SK-N-SH (cell line): ENCODE results near the gene MRPL57. TPM values are rescaled to one million over a fixed set of nuclear protein-coding genes. Genes with fewer than 3 reads are reported as not detected.
"Not testable (repeated sequence)": the region's sequence is repeated elsewhere in the genome, so short reads cannot be mapped to it uniquely, and the experiment has no call there.

Experiments
- CTCF ChIA-PET: fragments of 300-600, 350-600 bp; formaldehyde crosslinking; extraction: SDS; loops from one replicate; lab custom pipeline; 2021; lab: Yijun Ruan, JAX
- POLR2A ChIA-PET: fragments of 350-600 bp; sonication (Branson Sonifier 250); formaldehyde crosslinking; extraction: SDS; loops from one replicate; lab custom pipeline; 2020; ENCODE audit warnings: antibody characterized with exemption, inconsistent platforms; lab: Yijun Ruan, JAX
- DNase-seq: peaks from one replicate; pipeline ENCODE4 v3.0.0; 2012
- H2AFZ ChIP-seq: fragments of 200-600 bp; sonication (generic); 2 replicates; pipeline ENCODE4 v1.8.1; 2016; ENCODE audit warnings: antibody characterized with exemption, mild to moderate bottlenecking, low read depth
- H3F3A ChIP-seq: fragments of 200-600 bp; sonication (generic); replicated peaks from 2 replicates; pipeline ENCODE3; 2016; ENCODE audit warnings: antibody characterized with exemption, mild to moderate bottlenecking; ENCODE audit not compliant: insufficient read depth
- H3K27ac ChIP-seq, 2 experiments: fragments of 200-500 bp in 1 of 2; fragments of 200-600 bp in 1 of 2; sonication (Bioruptor generic) in 1 of 2; sonication (generic), shearing (Covaris generic) in 1 of 2; 2 replicates each; pipeline versions ENCODE4 v1.5.1 to v1.6.1; 2014 to 2016; ENCODE audit warnings: low read depth in 2 of 2, inconsistent platforms in 1 of 2, low read length in 1 of 2, mild to moderate bottlenecking in 1 of 2, mixed read lengths in 1 of 2
- H3K27me3 ChIP-seq: fragments of 200-600 bp; sonication (generic), shearing (Covaris generic); 2 replicates; pipeline ENCODE4 v1.6.1; 2016; ENCODE audit warnings: mixed run types; ENCODE audit not compliant: insufficient read depth
- H3K36me3 ChIP-seq, 2 experiments: fragments of 200-500 bp in 1 of 2; fragments of 200-600 bp in 1 of 2; sonication (Bioruptor generic) in 1 of 2; sonication (generic) in 1 of 2; replicated peaks in 1 of 2; 2 replicates each; pipeline versions ENCODE3 to v1.5.1; 2014 to 2016; ENCODE audit warnings: low read length in 1 of 2, mild to moderate bottlenecking in 1 of 2; ENCODE audit not compliant: insufficient read depth in 2 of 2, control insufficient read depth in 1 of 2
- H3K4me1 ChIP-seq, 2 experiments: fragments of 200-500 bp in 1 of 2; fragments of 200-600 bp in 1 of 2; sonication (Bioruptor generic) in 1 of 2; sonication (generic), shearing (Covaris generic) in 1 of 2; 2 replicates each; pipeline versions ENCODE4 v1.5.1 to v1.6.1; 2014 to 2016; ENCODE audit warnings: low read depth in 1 of 2, low read length in 1 of 2, mixed run types in 1 of 2; ENCODE audit not compliant: insufficient read depth in 2 of 2, control insufficient read depth in 1 of 2
- H3K4me2 ChIP-seq: fragments of 200-600 bp; sonication (generic), shearing (Covaris generic); 2 replicates; pipeline ENCODE4 v1.6.1; 2017; ENCODE audit warnings: mixed run types
- H3K4me3 ChIP-seq, 2 experiments: fragments of 200-500 bp in 1 of 2; fragments of 200-600 bp in 1 of 2; sonication (Bioruptor generic) in 1 of 2; sonication (generic), shearing (Covaris generic) in 1 of 2; 2 replicates each; pipeline versions ENCODE4 v1.5.1 to v1.8.1; 2014 to 2016; ENCODE audit warnings: low read depth in 2 of 2, inconsistent platforms in 1 of 2, low read length in 1 of 2, mild to moderate bottlenecking in 1 of 2, mixed read lengths in 1 of 2, moderate library complexity in 1 of 2
- H3K79me2 ChIP-seq: fragments of 200-600 bp; sonication (generic); 2 replicates; pipeline ENCODE4 v1.8.1; 2017; ENCODE audit warnings: mild to moderate bottlenecking; ENCODE audit not compliant: insufficient read depth
- H3K9ac ChIP-seq: fragments of 200-600 bp; sonication (generic); 2 replicates; pipeline ENCODE4 v1.6.1; 2017; ENCODE audit warnings: mixed run types
- H3K9me2 ChIP-seq: fragments of 200-600 bp; sonication (generic); 2 replicates; pipeline ENCODE4 v1.6.1; 2017; ENCODE audit warnings: mixed run types
- H3K9me3 ChIP-seq: fragments of 200-600 bp; sonication (generic); 2 replicates; pipeline ENCODE4 v1.6.1; 2017; ENCODE audit warnings: mixed run types, mild to moderate bottlenecking, moderate library complexity
- H4K20me1 ChIP-seq: fragments of 200-600 bp; sonication (generic); 2 replicates; pipeline ENCODE4 v1.6.1; 2017; ENCODE audit warnings: mild to moderate bottlenecking, mixed run types; ENCODE audit not compliant: insufficient read depth
- CTCF ChIP-seq: fragments of 200-600 bp; sonication (generic); IDR thresholded peaks from 2 replicates; pipeline ENCODE4 v1.6.1; 2017; ENCODE audit warnings: antibody characterized with exemption, mild to moderate bottlenecking, moderate library complexity
- FOSL2 ChIP-seq: IDR thresholded peaks from 2 replicates; pipeline ENCODE4 v1.4.0; 2012; ENCODE audit warnings: low read depth, mild to moderate bottlenecking, moderate library complexity, borderline replicate concordance
- GABPA ChIP-seq: IDR thresholded peaks from 2 replicates; pipeline ENCODE4 v1.4.0; 2012; ENCODE audit warnings: low read depth, mild to moderate bottlenecking
- MAX ChIP-seq: IDR thresholded peaks from 2 replicates; pipeline ENCODE4 v1.4.0; 2012; ENCODE audit warnings: low read depth
- NFIC ChIP-seq: IDR thresholded peaks from 2 replicates; pipeline ENCODE4 v1.4.0; 2012; ENCODE audit warnings: borderline replicate concordance
- RCOR1 ChIP-seq: fragments of 150-350 bp; IDR thresholded peaks from 2 replicates; pipeline ENCODE4 v1.6.1; 2017; ENCODE audit warnings: antibody characterized with exemption, low read length
- SMC3 ChIP-seq: IDR thresholded peaks from 2 replicates; pipeline ENCODE4 v1.6.1; 2012; ENCODE audit warnings: low read depth, low read length, improper control_type of control experiment
- TAF1 ChIP-seq: IDR thresholded peaks from 2 replicates; pipeline ENCODE4 v1.6.1; 2012; ENCODE audit warnings: low read depth, mild to moderate bottlenecking, low read length, moderate library complexity, borderline replicate concordance
- TEAD4 ChIP-seq: IDR thresholded peaks from 2 replicates; pipeline ENCODE4 v1.4.0; 2012; ENCODE audit warnings: mild to moderate bottlenecking, borderline replicate concordance; ENCODE audit not compliant: insufficient read depth
- USF1 ChIP-seq: IDR thresholded peaks from 2 replicates; pipeline ENCODE4 v1.4.0; 2012; ENCODE audit warnings: low read depth, borderline replicate concordance
- USF2 ChIP-seq: fragments of 150-350 bp; IDR thresholded peaks from 2 replicates; pipeline ENCODE4 v1.6.1; 2017; ENCODE audit warnings: antibody characterized with exemption, low read length, low read depth, borderline replicate concordance
- WGBS: methylation state at CpG from one replicate; pipeline ENCODE4 v1.1.6; 2017; ENCODE audit warnings: low lambda C conversion rate; 5-methylcytosine and 5-hydroxymethylcytosine counted together
- polyA plus RNA-seq, 3 experiments: library from polyadenylated mRNA; depleted of rRNA; stranded (reverse); fragments of >200 nt; gene quantifications; 2 replicates each; pipeline ENCODE4 v1.2.3, GENCODE V29; 2012

MRPL57 gene
- polyA plus RNA-seq, 1 of the 3 experiments (the other 2 are of a cell fraction): 19.9 TPM

- no peak for DNase-seq
- H3K36me3 ChIP-seq: no peaks in the 10 kb centered on the region
- TF ChIP-seq MAX (no peak), GABPA (no peak), NFIC (no peak), RCOR1 (no peak)
- TF ChIP-seq, all 33 proteins: peak for 0
Observed at GRCh38 chr13:21134475-21134874, 42.0 kb upstream of the MRPL57 start.

GRCh38 chr13:21135833-21136232 is 40.6 kb upstream of the MRPL57 start:
- H3K9me2 ChIP-seq, H3K9ac ChIP-seq, H3K36me3 ChIP-seq, H3K4me1 ChIP-seq, H4K20me1 ChIP-seq, H3K27me3 ChIP-seq, H3K4me2 ChIP-seq, H2AFZ ChIP-seq, DNase-seq, H3K4me3 ChIP-seq, H3K79me2 ChIP-seq, POLR2A ChIA-PET, H3K9me3 ChIP-seq, CTCF ChIA-PET, H3K27ac ChIP-seq: not testable (repeated sequence)
- 86% methylated on average over 6 of the region's 6 CpGs for WGBS
- H3F3A ChIP-seq: peaks cover 20% of the 10 kb centered on the region

More at GRCh38 chr13:21134475-21134874, 42.0 kb upstream of the MRPL57 start:
- peak overlapping the region; percentile 53; the same call in 1 of the 2 replicates for H2AFZ ChIP-seq
- H3K27me3 ChIP-seq: no peaks in the 10 kb centered on the region
- H3K4me1 ChIP-seq: peaks cover 0 to 6% of the 10 kb centered on the region in 2 experiments; a peak in 2 of 4 replicates
- H3K9ac ChIP-seq: no peak overlapping the region
- no peaks in the 10 kb centered on the region for H4K20me1 ChIP-seq
- 48% methylated on average over 5 of the region's 5 CpGs for whole genome bisulfite sequencing
- H3F3A ChIP-seq: peaks cover 20% of the 10 kb centered on the region
- no peak overlapping the region for H3K4me2 ChIP-seq
- no peak overlapping the region for H3K4me3 ChIP-seq
- H3K79me2 ChIP-seq: no peaks in the 10 kb centered on the region
- H3K9me3 ChIP-seq: no peaks in the 10 kb centered on the region
- CTCF ChIA-PET: interaction anchor here (0.9 kb wide), 1 partner anchor 191 kb away, joined by 4 read pairs; no protein-coding TSS in a partner anchor
- H3K27ac ChIP-seq: no peak overlapping the region
- H3K9me2 ChIP-seq: no peaks in the 10 kb centered on the region
- POLR2A ChIA-PET: no interaction called here

GRCh38 chr13:21137696-21138095 is 38.8 kb upstream of the MRPL57 start:
- Histone ChIP-seq H3K4me1 (peaks cover 0 to 14% of the 10 kb centered on the region in 2 experiments; a peak in 3 of 4 replicates), H3K4me3 (no peak overlapping the region), H3K4me2 (no peak overlapping the region), H3K27ac (no peak overlapping the region), H3F3A (peaks cover 20% of the 10 kb centered on the region), H3K9me3 (no peaks in the 10 kb centered on the region), H3K36me3 (peaks cover 3 to 9% of the 10 kb centered on the region in 2 experiments), H2AFZ (no peak overlapping the region), H3K9me2 (no peaks in the 10 kb centered on the region), H3K9ac (no peak overlapping the region), H4K20me1 (peaks cover 1% of the 10 kb centered on the region; the same call in 1 of the 2 replicates), H3K79me2 (peaks cover 23% of the 10 kb centered on the region), H3K27me3 (no peaks in the 10 kb centered on the region)
- CTCF ChIA-PET: no interaction called here
- POLR2A ChIA-PET: no interaction called here
- no peak for DNase-seq
- WGBS: 40% methylated on average over 4 of the region's 5 CpGs
- TF ChIP-seq USF1 (no peak), FOSL2 (peak; percentile 51; the same call in 1 of the 2 replicates), SMC3 (no peak), USF2 (no peak), TEAD4 (no peak), TAF1 (no peak), CTCF (no peak)
